Smooth muscle cell (in vitro differentiated cells): ENCODE data around the gene PROX1. TPM values are rescaled to one million over a fixed set of nuclear protein-coding genes. Genes with fewer than 3 reads are reported as not detected.
A peak's percentile ranks its signal among the peaks of the same experiment; 100 is the strongest.

Experiments
- DNase-seq: peaks from one replicate; lab custom pipeline; 2025; ENCODE audit not compliant: unreplicated experiment; lab: John Stamatoyannopoulos, UW
- H2AFZ ChIP-seq: fragments of 200-600 bp; sonication (generic); 2 replicates; pipeline ENCODE4 v1.6.0; 2016; ENCODE audit warnings: antibody characterized with exemption, low read depth, mild to moderate bottlenecking
- H3F3A ChIP-seq: fragments of 200-600 bp; sonication (generic); 2 replicates; pipeline ENCODE4 v1.6.0; 2017; ENCODE audit warnings: antibody characterized with exemption, low read depth
- H3K27ac ChIP-seq: fragments of 200-600 bp; sonication (generic); 2 replicates; pipeline ENCODE4 v1.5.1; 2016; ENCODE audit warnings: low read depth, mild to moderate bottlenecking
- H3K27me3 ChIP-seq: fragments of 200-600 bp; sonication (generic); 2 replicates; pipeline ENCODE4 v1.6.1; 2016; ENCODE audit warnings: low read depth, mild to moderate bottlenecking
- H3K36me3 ChIP-seq: fragments of 200-600 bp; sonication (generic); 2 replicates; pipeline ENCODE4 v1.5.1; 2016; ENCODE audit warnings: low read depth
- H3K4me1 ChIP-seq: fragments of 200-600 bp; sonication (generic); 2 replicates; pipeline ENCODE4 v1.5.1; 2016; ENCODE audit warnings: low read depth
- H3K4me2 ChIP-seq: fragments of 200-600 bp; sonication (generic); 2 replicates; pipeline ENCODE4 v1.6.0; 2016; ENCODE audit warnings: mild to moderate bottlenecking
- H3K4me3 ChIP-seq: fragments of 200-600 bp; sonication (generic); 2 replicates; pipeline ENCODE4 v1.5.1; 2016; ENCODE audit warnings: mild to moderate bottlenecking
- H3K79me2 ChIP-seq: fragments of 200-600 bp; sonication (generic); 2 replicates; pipeline ENCODE4 v1.6.0; 2016; ENCODE audit warnings: low read depth, mild to moderate bottlenecking
- H3K9ac ChIP-seq: fragments of 200-600 bp; sonication (generic); 2 replicates; pipeline ENCODE4 v1.6.0; 2016; ENCODE audit warnings: low read depth
- H3K9me3 ChIP-seq: fragments of 200-600 bp; sonication (generic); replicated peaks from 2 replicates; pipeline ENCODE4 v1.5.1; 2016; ENCODE audit warnings: low read depth
- H4K20me1 ChIP-seq: fragments of 200-600 bp; sonication (generic); 2 replicates; pipeline ENCODE4 v1.6.0; 2016; ENCODE audit warnings: low read depth
- whole genome bisulfite sequencing: methylation state at CpG from one replicate; pipeline ENCODE4 v1.1.7; 2016; ENCODE audit warnings: low lambda C conversion rate; 5-methylcytosine and 5-hydroxymethylcytosine counted together
- polyA plus RNA-seq: library from polyadenylated mRNA; unstranded; fragments of >200 nt; fragmentation: Nextera tagmentation; extraction: Ambion mirVana; gene quantifications from 2 replicates; pipeline ENCODE4 v1.2.1, GENCODE V29; 2016
- total RNA-seq: library from RNA; depleted of rRNA; stranded (reverse); fragments of >200 nt; gene quantifications from 2 replicates; pipeline ENCODE4 v1.2.3, GENCODE V29; 2014
- TF ChIP-seq, protein P1 (sequence below): fragments of 200-600 bp; sonication (generic); IDR thresholded peaks from 2 replicates; pipeline ENCODE4 v1.5.1; 2017; ENCODE audit warnings: borderline replicate concordance, mild to moderate bottlenecking, antibody characterized with exemption; ENCODE audit not compliant: insufficient read depth, poor library complexity, severe bottlenecking

The PROX1 gene
- total and polyA plus RNA-seq, 2 experiments from 2014 or later, result 0.24 to 2.9 TPM

DNA sequence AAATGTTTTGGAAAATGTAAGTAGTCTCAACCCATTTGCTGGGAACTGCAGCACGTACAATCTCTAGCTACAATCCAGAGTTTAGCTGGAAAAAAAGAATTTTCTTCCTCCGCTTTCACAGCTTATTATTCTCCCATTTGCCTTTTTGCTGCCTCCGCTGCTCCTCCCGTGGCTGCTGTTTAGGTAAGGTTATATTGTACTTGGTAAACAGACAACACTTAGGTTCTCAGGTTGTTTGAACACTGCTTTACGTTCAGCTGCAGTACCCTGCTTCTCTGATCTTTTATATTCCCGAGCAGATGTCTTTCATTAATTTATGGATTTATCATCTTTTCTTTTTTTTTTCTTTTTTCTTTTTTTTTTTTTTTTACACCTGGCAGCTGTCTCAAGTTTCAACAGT, 14.3 kb downstream of the PROX1 start:
- peak overlapping the region; percentile 39 for H3K4me2 ChIP-seq
- WGBS, result 82% methylated on average over 6 of the region's 6 CpGs

DNA sequence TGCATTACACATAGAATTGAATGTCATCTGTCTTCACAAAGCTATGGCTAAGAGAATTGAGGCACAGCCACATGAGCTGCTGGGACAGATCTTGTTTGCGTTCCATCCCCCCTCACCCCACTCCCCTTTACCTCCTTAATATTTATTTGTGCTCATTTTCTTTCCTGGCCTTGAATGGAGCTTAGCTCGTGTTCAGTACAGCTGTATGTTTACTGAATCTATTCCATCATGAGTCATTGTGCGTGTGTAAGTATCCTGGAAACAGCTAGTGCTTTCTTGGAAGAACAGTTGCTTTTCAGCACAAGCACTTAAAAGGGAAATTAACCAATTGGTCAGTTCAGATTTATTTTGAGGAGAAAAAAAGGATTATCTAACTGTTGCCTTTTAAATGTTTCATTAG, 14.7 kb downstream of the PROX1 start:
- H3K4me2 ChIP-seq, result peak overlapping the region; percentile 39
- no peaks in the 10 kb centered on the region for H3K27me3 ChIP-seq
- H3K27ac ChIP-seq, result no peak overlapping the region
- WGBS, result 24% methylated on average over 3 of the region's 3 CpGs
- DNase-seq, result no peak
- no peak overlapping the region for H3K9ac ChIP-seq
- H3K4me1 ChIP-seq, result peaks cover 10% of the 10 kb centered on the region
- H3F3A ChIP-seq, result no peaks in the 10 kb centered on the region
- TF ChIP-seq, protein P1, sequence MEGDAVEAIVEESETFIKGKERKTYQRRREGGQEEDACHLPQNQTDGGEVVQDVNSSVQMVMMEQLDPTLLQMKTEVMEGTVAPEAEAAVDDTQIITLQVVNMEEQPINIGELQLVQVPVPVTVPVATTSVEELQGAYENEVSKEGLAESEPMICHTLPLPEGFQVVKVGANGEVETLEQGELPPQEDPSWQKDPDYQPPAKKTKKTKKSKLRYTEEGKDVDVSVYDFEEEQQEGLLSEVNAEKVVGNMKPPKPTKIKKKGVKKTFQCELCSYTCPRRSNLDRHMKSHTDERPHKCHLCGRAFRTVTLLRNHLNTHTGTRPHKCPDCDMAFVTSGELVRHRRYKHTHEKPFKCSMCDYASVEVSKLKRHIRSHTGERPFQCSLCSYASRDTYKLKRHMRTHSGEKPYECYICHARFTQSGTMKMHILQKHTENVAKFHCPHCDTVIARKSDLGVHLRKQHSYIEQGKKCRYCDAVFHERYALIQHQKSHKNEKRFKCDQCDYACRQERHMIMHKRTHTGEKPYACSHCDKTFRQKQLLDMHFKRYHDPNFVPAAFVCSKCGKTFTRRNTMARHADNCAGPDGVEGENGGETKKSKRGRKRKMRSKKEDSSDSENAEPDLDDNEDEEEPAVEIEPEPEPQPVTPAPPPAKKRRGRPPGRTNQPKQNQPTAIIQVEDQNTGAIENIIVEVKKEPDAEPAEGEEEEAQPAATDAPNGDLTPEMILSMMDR, result no peak
- no peaks in the 10 kb centered on the region for H3K79me2 ChIP-seq
- H3K4me3 ChIP-seq, result no peak overlapping the region
- no peaks in the 10 kb centered on the region for H3K36me3 ChIP-seq
- H4K20me1 ChIP-seq, result no peaks in the 10 kb centered on the region
- H2AFZ ChIP-seq, result no peak overlapping the region
- no peaks in the 10 kb centered on the region for H3K9me3 ChIP-seq

More for the DNA sequence above, 14.3 kb downstream of the PROX1 start:
- H3K9ac ChIP-seq, result no peak overlapping the region
- H3K4me1 ChIP-seq, result peaks cover 10% of the 10 kb centered on the region
- no peaks in the 10 kb centered on the region for H3F3A ChIP-seq
- H3K9me3 ChIP-seq, result no peaks in the 10 kb centered on the region
- no peaks in the 10 kb centered on the region for H3K79me2 ChIP-seq
- no peak for DNase-seq
- no peak overlapping the region for H3K4me3 ChIP-seq
- TF ChIP-seq, protein P1, result no peak
- no peaks in the 10 kb centered on the region for H3K36me3 ChIP-seq
- H3K27me3 ChIP-seq, result no peaks in the 10 kb centered on the region
- H3K27ac ChIP-seq, result no peak overlapping the region
- H4K20me1 ChIP-seq, result no peaks in the 10 kb centered on the region
- H2AFZ ChIP-seq, result no peak overlapping the region

GRCh38 chr1:214003233-214003632, 15.5 kb downstream of the PROX1 start:
- H3F3A ChIP-seq, result no peaks in the 10 kb centered on the region
- H3K4me1 ChIP-seq, result peaks cover 10% of the 10 kb centered on the region
- no peak for DNase-seq
- no peak overlapping the region for H2AFZ ChIP-seq
- no peak overlapping the region for H3K27ac ChIP-seq
- H3K9me3 ChIP-seq, result no peaks in the 10 kb centered on the region
- 43% methylated on average over 3 of the region's 3 CpGs for WGBS
- no peaks in the 10 kb centered on the region for H3K36me3 ChIP-seq
- no peak overlapping the region for H3K4me3 ChIP-seq
- TF ChIP-seq, protein P1, result no peak
- no peak overlapping the region for H3K9ac ChIP-seq
- no peak overlapping the region for H3K4me2 ChIP-seq
- no peaks in the 10 kb centered on the region for H4K20me1 ChIP-seq
- H3K27me3 ChIP-seq, result no peaks in the 10 kb centered on the region
- no peaks in the 10 kb centered on the region for H3K79me2 ChIP-seq

- TF ChIP-seq, protein P1, result no peak
- H3K79me2 ChIP-seq, result no peaks in the 10 kb centered on the region
- DNase-seq, result no peak
- no peaks in the 10 kb centered on the region for H3K27me3 ChIP-seq
- no peak overlapping the region for H2AFZ ChIP-seq
- H3K4me2 ChIP-seq, result no peak overlapping the region
- WGBS, result 61% methylated on average over 2 of the region's 2 CpGs
- peaks cover 12% of the 10 kb centered on the region for H3K4me1 ChIP-seq
- H4K20me1 ChIP-seq, result no peaks in the 10 kb centered on the region
- H3K4me3 ChIP-seq, result no peak overlapping the region
- no peaks in the 10 kb centered on the region for H3K36me3 ChIP-seq
- no peak overlapping the region for H3K27ac ChIP-seq
- H3F3A ChIP-seq, result no peaks in the 10 kb centered on the region
- H3K9me3 ChIP-seq, result no peaks in the 10 kb centered on the region
- H3K9ac ChIP-seq, result no peak overlapping the region
Measured at GRCh38 chr1:214004014-214004413, 16.2 kb downstream of the PROX1 start.
